IPS-18a (cell line): ENCODE results near the gene TSPAN4.
A peak's percentile ranks its signal among the peaks of the same experiment; 100 is the strongest.

Experiments used
- H3K27ac ChIP-seq: one replicate; pipeline ENCODE4 v1.5.1; 2013; ENCODE audit warnings: low read length
- H3K27me3 ChIP-seq: one replicate; pipeline ENCODE4 v1.6.1; 2013; ENCODE audit warnings: mild to moderate bottlenecking, low read length; ENCODE audit not compliant: control insufficient read depth, insufficient read depth
- H3K36me3 ChIP-seq: one replicate; pipeline ENCODE4 v1.6.1; 2013; ENCODE audit warnings: low read depth, low read length; ENCODE audit not compliant: control insufficient read depth
- H3K4me1 ChIP-seq: one replicate; pipeline ENCODE4 v1.6.1; 2013; ENCODE audit warnings: low read depth, low read length; ENCODE audit not compliant: control insufficient read depth
- H3K4me3 ChIP-seq: one replicate; pipeline ENCODE4 v1.5.1; 2013; ENCODE audit warnings: low read length
- H3K9ac ChIP-seq: one replicate; pipeline ENCODE4 v1.6.1; 2013; ENCODE audit warnings: mild to moderate bottlenecking, low read length, moderate library complexity
- H3K9me3 ChIP-seq: one replicate; pipeline ENCODE4 v1.6.1; 2013; ENCODE audit warnings: low read depth, low read length; ENCODE audit not compliant: control insufficient read depth

TSPAN4 gene

DNA sequence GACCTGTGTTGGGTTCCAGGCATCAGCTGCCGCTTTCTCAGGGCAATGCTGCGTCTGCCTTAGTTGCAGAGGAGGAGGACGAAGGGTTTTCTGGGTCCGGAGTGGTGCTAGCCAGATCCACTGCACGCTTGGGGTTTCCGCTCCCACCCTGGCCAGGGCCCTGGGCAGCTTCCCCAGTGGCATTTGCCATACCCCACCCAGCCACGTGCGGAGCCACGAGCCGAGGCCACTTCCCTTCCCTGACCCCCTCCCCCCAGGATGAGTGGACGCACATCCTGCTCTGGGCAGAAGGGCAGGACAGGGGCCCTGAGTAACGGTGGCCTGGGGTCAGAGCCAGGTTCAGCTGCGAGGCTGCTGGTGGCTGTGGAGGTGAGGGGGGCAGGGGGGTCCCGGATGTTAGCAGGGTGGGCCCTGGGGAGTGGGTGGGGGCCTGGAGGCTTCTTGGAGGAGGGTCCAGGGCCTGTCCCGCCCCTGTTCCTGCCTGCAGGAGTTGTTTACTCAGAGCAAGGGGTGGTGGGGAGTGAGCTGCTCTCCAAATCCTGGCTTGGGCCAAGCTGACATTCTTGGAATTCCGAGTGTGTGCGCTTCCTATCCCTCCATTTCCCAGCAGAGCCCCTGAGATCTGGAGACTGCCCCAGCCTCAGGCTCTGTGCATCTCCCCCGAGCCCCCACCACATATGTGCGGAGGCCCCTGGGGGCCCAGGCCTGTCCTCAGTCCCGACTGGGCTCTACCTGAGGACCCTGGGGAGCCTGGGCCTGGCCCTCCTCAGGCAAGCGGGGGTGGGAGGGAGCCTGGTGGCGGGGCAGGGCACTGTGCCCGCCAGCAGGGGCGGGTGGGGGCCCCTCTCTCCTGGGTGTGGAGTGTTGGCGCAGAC, 1.4 kb downstream of the TSPAN4 start:
- peaks cover 13% of the 10 kb centered on the region for H3K27me3 ChIP-seq
- peaks cover 20% of the 10 kb centered on the region for H3K4me1 ChIP-seq
- no peak overlapping the region for H3K27ac ChIP-seq
- no peaks in the 10 kb centered on the region for H3K9me3 ChIP-seq
- peak overlapping the region; percentile 27 for H3K9ac ChIP-seq
- peak overlapping the region; percentile 89 for H3K4me3 ChIP-seq
- H3K36me3 ChIP-seq, result peaks cover 16% of the 10 kb centered on the region

DNA sequence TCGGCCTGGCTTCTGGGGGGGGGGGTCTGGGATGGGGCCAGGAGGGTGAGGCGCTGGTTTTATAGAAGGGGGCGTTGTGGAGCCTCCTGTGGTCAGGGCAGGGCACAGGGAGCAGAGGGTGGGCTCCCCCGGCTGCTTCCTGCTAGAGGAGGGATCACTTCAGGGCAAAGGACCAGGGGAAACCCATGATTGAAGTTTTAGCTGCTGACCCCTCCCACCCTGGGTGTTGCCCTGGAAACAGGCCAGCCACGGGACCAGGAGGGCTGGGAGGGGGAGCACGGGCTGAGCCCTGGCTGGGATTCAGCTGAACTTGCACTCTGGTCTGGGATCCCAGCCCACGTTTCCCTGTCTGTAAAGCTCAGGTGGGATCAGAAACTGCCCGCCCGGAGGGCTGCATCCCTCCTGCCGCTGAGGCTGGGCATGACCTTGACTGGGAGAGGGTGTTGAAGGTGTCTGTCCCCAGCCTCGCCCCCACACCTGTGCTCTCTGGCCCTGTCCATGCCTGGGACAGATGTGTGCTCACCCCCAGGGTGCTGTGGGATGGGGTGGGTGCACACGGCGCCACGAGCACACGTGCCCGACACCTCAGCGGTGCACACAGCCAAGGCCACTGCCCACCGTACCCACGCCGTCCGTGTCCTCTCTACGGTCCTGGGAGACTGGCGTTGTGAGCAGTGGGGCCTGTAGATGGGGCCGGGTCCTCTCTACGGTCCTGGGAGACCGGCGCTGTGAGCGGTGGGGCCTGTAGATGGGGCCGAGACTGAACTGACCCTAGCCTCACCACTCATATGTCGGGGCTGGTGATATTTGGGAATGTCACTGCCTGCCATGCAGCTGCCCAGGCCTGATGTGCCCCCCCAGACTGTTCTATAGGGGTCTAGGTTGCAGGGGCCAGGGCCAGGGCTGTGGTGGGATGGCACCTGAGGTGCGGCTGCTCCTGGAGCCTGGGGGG, 2.3 kb downstream of the TSPAN4 start:
- no peaks in the 10 kb centered on the region for H3K9me3 ChIP-seq
- peaks cover 22% of the 10 kb centered on the region for H3K4me1 ChIP-seq
- peaks cover 7% of the 10 kb centered on the region for H3K36me3 ChIP-seq
- H3K4me3 ChIP-seq, result peak overlapping the region; percentile 89
- peaks cover 14% of the 10 kb centered on the region for H3K27me3 ChIP-seq
- H3K9ac ChIP-seq, result peak overlapping the region; percentile 27
- no peak overlapping the region for H3K27ac ChIP-seq

DNA sequence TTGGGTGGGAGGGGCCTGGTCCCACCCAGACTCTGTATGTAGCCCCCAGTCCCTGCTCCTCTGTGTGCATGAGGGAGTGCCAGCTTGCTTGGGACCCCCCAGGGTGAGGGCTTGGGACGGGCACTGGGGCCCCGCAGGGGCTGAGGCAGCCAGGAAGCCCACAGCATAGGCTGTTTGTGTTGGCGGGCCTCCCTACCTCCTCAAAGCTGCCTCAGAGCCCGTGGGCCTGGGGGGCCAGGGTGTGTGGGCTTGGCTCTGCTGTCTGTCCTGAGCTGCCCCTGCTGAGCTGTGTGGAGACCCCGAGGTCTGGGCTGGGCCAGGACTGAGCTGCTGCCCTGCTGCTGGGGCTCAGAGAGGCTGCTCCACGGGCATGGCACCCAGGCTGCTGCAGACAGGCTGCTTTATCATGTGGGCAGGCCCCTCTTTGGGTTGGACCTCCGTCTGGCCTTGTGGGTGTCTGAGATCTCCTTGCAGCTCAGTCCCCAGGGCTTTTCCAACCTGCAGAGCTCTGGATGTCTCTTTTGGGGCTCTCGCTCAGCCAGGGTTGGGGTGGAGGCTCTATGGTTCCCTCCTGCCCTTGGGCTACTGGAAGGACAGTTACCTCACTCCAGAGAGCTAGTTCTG, 3.3 kb downstream of the TSPAN4 start:
- H3K27me3 ChIP-seq, result peaks cover 24% of the 10 kb centered on the region
- no peaks in the 10 kb centered on the region for H3K36me3 ChIP-seq
- H3K9me3 ChIP-seq, result no peaks in the 10 kb centered on the region
- H3K27ac ChIP-seq, result no peak overlapping the region
- H3K9ac ChIP-seq, result no peak overlapping the region
- H3K4me3 ChIP-seq, result no peak overlapping the region
- peaks cover 22% of the 10 kb centered on the region for H3K4me1 ChIP-seq

DNA sequence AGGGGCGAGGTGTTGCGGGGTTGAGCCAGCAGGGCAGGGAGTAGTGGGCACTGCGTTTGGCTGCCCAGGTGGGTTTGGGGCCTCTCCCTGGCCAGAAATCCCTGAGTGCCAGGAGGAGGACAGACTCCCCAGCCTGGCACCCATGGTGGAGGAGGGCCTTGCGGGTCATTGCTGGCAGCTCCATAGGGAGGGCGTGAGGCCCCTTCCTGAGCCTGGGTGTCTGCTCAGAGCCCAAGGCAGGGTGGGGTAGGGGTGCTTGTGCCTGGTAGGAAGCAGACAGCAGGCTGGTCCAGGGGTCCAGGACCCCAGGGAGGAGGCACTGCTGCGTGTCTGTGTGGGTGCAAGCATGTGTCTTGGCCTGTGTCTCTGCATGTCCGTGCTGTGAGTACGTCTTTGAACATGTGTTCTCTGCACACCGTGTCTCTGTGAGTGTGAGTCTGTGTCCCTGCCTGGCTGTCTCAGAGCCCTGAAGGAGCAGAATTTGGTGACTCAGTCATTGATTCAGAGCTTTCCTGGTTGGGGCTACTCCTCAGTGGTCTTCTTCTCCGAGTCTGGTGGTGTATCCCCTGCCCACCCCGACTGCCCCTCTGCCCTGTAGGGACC, 3.9 kb downstream of the TSPAN4 start:
- Histone ChIP-seq H3K4me1 (peaks cover 22% of the 10 kb centered on the region), H3K9me3 (no peaks in the 10 kb centered on the region), H3K36me3 (no peaks in the 10 kb centered on the region), H3K4me3 (no peak overlapping the region), H3K9ac (no peak overlapping the region), H3K27ac (no peak overlapping the region), H3K27me3 (peaks cover 24% of the 10 kb centered on the region)

DNA sequence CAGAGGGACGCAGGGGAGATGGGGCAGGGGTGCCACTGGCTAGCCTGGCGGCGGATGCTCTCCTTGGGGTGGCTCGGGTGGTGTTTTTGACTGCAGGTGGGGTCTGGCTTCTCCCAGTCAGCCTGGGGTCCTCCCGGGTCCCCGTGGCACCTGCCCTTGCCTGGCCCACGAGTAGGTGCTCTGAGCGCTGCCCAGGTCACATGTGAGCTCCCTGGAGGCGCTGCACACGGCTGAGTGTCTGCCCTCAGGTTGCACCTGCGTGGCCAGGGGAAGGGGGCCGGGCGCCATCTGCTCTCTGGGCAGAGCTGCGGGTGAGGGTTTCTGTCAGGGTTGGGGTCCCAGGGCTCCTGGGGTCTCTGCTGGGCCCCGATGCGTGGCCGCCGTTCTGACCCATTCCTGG, 5.2 kb downstream of the TSPAN4 start:
- Histone ChIP-seq H3K4me3 (no peak overlapping the region), H3K27ac (no peak overlapping the region), H3K36me3 (no peaks in the 10 kb centered on the region), H3K27me3 (peaks cover 24% of the 10 kb centered on the region), H3K9ac (no peak overlapping the region), H3K9me3 (no peaks in the 10 kb centered on the region), H3K4me1 (peaks cover 22% of the 10 kb centered on the region)

DNA sequence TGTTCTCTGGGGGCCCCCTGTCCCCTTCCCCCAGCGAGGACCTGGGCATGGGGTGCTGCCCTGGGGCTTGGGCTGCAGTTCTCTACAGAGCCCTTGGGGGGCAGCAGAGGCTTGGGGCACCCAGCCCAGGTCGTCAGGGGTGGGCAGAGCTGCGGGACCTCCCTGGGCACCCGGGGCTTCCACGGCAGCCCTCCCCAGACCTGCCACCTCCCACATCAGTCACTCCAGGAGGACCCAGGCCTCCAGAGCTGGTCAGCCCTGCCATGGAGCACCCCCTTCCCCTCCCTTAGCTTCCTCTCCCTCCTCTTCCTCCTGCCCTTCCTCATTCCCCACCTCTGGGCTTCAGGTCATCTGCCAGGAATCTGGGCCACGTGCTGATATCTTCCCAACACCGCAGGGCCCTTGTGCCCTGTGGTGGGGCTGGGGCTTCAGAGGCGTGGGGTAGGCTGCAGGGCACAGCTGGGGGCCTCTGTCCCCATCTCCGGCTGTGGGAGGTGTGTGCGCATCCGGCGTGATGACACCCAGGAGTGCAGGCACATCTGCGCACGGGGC, 5.8 kb downstream of the TSPAN4 start:
- Histone ChIP-seq H3K36me3 (no peaks in the 10 kb centered on the region), H3K27ac (no peak overlapping the region), H3K4me3 (peak overlapping the region; percentile 58), H3K4me1 (peaks cover 22% of the 10 kb centered on the region), H3K9ac (no peak overlapping the region), H3K9me3 (no peaks in the 10 kb centered on the region), H3K27me3 (peaks cover 24% of the 10 kb centered on the region)

DNA sequence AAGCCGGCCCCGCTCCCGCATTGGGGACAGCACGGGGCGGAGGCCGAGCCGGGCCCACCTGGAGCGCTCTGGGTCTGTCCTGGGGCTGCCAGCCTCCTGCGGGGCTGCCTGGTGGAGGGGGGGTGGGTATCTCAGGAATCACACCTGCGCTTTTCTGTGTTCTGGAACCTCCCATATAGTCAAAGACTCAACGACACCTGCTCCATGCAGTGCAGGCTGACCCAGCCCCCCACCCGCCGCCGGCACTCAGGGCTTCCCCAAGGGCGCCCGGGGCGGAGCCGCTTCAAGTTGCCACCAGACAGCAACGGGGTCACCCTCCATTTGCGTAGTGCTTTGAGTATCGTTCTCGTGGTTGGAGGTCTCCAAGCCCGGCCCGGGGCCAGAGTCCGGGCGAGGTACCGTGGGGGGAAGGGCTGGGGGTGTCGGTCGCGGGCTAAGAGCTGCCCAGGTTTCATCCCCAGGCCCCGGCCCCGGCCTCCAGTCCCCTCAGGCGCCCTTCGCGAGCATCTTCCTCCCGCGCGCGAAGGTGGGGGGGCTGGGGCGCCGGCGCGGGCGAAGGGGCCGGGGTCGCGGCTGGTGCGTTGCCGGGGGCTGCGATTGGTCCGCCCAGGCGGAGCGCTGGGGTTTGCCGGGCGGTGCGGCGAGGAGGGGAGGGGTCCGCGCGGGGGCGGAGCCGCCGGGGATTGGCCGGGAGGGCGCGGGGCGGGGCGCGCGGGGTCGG, 6.6 kb downstream of the TSPAN4 start:
- peak overlapping the region; percentile 58 for H3K4me3 ChIP-seq
- H3K4me1 ChIP-seq, result peaks cover 19% of the 10 kb centered on the region
- H3K9ac ChIP-seq, result no peak overlapping the region
- H3K9me3 ChIP-seq, result no peaks in the 10 kb centered on the region
- no peak overlapping the region for H3K27ac ChIP-seq
- H3K36me3 ChIP-seq, result no peaks in the 10 kb centered on the region
- peaks cover 24% of the 10 kb centered on the region for H3K27me3 ChIP-seq

DNA sequence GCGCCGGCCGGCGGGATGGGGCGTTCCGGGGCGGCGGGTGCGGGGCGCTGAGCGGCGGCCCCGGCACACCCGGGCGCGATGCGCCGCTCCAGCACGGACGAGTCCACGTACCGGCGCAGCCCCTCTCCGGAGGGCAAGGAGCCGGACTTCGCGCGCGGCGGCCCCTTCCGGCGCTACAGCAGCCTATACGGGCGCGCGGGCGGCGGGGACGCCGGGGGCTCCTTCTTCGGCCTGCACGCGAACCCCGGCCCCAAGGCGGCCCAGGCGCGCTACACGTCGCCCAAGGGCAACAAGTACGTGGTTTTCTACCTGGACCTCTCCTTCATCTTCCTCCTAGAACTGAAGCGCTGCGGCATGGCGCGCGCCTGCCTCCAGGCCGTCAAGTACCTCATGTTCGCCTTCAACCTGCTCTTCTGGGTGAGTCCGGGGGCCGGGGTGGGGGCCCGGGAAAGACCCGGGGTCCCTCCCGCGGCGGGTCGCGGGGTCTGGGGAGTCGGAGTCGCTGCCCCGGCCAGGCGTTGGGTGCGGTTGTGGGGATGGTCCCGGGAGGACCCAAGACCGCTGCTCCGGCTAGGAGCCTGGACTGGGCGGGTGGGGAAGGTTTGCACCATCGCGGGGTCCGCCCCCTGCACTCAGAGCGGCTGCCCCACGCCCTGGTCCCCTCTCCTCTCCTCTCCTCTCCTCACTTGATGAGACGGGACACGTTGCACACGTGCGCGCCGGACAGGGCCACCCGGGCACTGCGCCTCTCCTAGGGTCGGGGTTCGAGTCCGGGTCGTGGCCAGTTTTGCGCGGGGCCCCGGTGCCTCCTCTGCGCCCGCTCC, 7.5 kb downstream of the TSPAN4 start:
- Histone ChIP-seq H3K27me3 (peaks cover 24% of the 10 kb centered on the region), H3K4me3 (peak overlapping the region; percentile 63), H3K9me3 (no peaks in the 10 kb centered on the region), H3K27ac (no peak overlapping the region), H3K36me3 (no peaks in the 10 kb centered on the region), H3K9ac (peak overlapping the region; percentile 22), H3K4me1 (peaks cover 13% of the 10 kb centered on the region)

DNA sequence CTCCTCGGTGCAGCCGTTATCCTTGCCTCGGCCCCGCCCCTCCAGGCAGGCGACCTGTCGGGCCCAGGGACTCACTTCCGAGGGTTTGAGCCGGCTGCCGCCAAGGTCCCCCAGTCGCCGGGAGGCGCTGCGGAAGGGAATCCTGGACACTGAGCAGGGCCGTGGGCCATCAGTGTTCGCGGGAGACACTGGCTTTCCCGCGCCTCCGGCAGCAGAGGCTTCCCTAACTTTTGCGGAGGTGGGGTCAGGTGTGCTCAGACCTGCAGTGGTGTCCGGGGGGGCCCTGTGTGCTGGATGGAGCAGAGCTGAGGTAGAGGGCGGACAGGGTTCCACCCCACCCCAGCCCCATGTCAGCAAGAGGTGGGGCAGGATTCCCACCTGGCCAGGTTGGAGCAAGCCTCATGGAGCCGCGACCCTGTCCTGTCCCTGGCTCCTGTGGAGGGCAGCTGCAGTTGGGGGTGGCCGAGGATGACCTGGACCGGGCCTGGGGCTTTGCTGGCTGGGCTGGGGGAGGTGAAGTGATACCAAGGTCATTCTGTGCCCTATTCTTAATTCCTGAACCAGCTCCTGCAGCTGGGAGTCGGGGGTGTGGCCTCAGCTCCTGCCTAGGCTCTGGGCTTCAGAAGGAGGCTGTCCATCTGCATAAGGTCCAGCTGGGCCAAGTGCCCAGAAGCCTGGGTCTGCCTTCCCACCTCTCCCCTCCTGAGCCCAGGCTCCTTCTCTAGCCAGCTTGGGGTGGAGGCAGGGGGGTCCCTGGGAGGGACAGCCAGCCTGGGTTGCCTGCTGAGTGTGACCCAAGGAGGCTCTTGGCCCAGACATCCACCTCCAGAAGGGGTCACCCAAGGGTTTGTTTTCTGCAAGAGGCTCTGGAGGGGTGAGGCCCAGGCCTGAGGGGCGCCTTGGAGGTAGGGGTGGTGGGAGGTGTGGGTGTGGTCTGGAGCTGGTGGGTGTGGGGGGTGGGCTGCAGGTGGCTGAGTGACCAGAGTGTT, 8.4 kb downstream of the TSPAN4 start:
- Histone ChIP-seq H3K9me3 (no peaks in the 10 kb centered on the region), H3K4me1 (peaks cover 9% of the 10 kb centered on the region), H3K36me3 (no peaks in the 10 kb centered on the region), H3K9ac (no peak overlapping the region), H3K27me3 (peaks cover 24% of the 10 kb centered on the region), H3K27ac (no peak overlapping the region), H3K4me3 (peak overlapping the region; percentile 63)
